Natural killer cell (primary cell): Measurements from ENCODE around the gene AJAP1. TPM values are rescaled to one million over a fixed set of nuclear protein-coding genes. Genes with fewer than 3 reads are reported as not detected.

Source experiments
- ATAC-seq, 3 donors: fragments of 150-1000 bp in 2 of 3; fragments of 200-7000 bp in 1 of 3; cut with Tn5 transposase; 1 replicate in 1 of 3; 2 replicates in 2 of 3; pipeline ENCODE4 v1.10.0; 2021; ENCODE audit warnings: mild to moderate bottlenecking in 2 of 3, moderate library complexity in 2 of 3
- DNase-seq, 2 donors: peaks; one replicate each; pipeline versions ENCODE4 v3.0.0 to v3.0.0-alpha.2; 2013 to 2021; ENCODE audit warnings: mixed read lengths in 1 of 2
- H3K27ac ChIP-seq: one replicate; pipeline ENCODE4 v1.5.1; 2013; ENCODE audit warnings: mild to moderate bottlenecking, low read length
- H3K27me3 ChIP-seq: one replicate; pipeline ENCODE4 v1.6.1; 2013; ENCODE audit warnings: low read length; ENCODE audit not compliant: control insufficient read depth, insufficient read depth
- H3K36me3 ChIP-seq: one replicate; pipeline ENCODE4 v1.6.1; 2013; ENCODE audit warnings: low read length; ENCODE audit not compliant: control insufficient read depth, insufficient read depth
- H3K4me1 ChIP-seq: one replicate; pipeline ENCODE4 v1.6.1; 2013; ENCODE audit warnings: low read length; ENCODE audit not compliant: control insufficient read depth, insufficient read depth
- H3K4me3 ChIP-seq: one replicate; pipeline ENCODE4 v1.5.1; 2013; ENCODE audit warnings: low read length
- H3K9me3 ChIP-seq: one replicate; pipeline ENCODE4 v1.6.1; 2013; ENCODE audit warnings: low read length; ENCODE audit not compliant: control insufficient read depth, insufficient read depth
- H3K27ac Mint-ChIP-seq, 2 donors: one replicate each; pipeline ENCODE4 v1.8.0; 2022; ENCODE audit warnings: mild to moderate bottlenecking in 2 of 2, mixed read lengths in 2 of 2, moderate library complexity in 1 of 2
- H3K27me3 Mint-ChIP-seq, 2 donors: one replicate each; pipeline ENCODE4 v1.8.0; 2022; ENCODE audit warnings: low read depth in 2 of 2, mixed read lengths in 2 of 2
- H3K36me3 Mint-ChIP-seq: one replicate; pipeline ENCODE4 v1.8.0; 2022; ENCODE audit warnings: mixed read lengths
- H3K4me1 Mint-ChIP-seq, 2 donors: one replicate each; pipeline ENCODE4 v1.8.0; 2022; ENCODE audit warnings: mixed read lengths in 2 of 2
- H3K4me3 Mint-ChIP-seq: one replicate; pipeline ENCODE4 v1.8.0; 2022; ENCODE audit warnings: mild to moderate bottlenecking, moderate library complexity, mixed read lengths
- H3K9me3 Mint-ChIP-seq, 2 donors: one replicate each; pipeline ENCODE4 v1.8.0; 2022; ENCODE audit warnings: mixed read lengths in 2 of 2
- CTCF ChIP-seq: fragments of 200-600 bp; IDR thresholded peaks from one replicate; pipeline ENCODE4 v1.8.0; 2022; ENCODE audit warnings: antibody characterized with exemption
- WGBS: methylation state at CpG from one replicate; pipeline ENCODE4 v1.1.7; 2013; ENCODE audit warnings: missing lambda C conversion rate; ENCODE audit not compliant: insufficient coverage; 5-methylcytosine and 5-hydroxymethylcytosine counted together
- intact Hi-C: fragments of 100-400 bp; cut with micrococcal nuclease; formaldehyde crosslinking; loops from one replicate; pipeline ENCODE4 v1.14.2; 2022
- total RNA-seq, 4 donors: library from RNA; stranded (reverse); fragments of 120-200 nt in 1 of 4; gene quantifications; one replicate each; pipeline versions ENCODE4 v1.2.3 to v1.2.4, GENCODE V29; 2013 to 2022

The AJAP1 gene
- total RNA-seq, 3 donors from 2014 or later (not counting 1 experiment from before 2014, with no cell fraction given), result not detected

- H3K4me1 ChIP-seq, result no peaks in the 10 kb centered on the region
- DNase-seq, result no peak
- no peaks in the 10 kb centered on the region for H3K9me3 ChIP-seq
- Mint-ChIP-seq H3K4me1 (no peaks in the 10 kb centered on the region), H3K4me3 (no peak overlapping the region), H3K9me3 (peaks cover 0 to 2% of the 10 kb centered on the region in 2 donors), H3K27me3 (no peaks in the 10 kb centered on the region), H3K27ac (no peak overlapping the region), H3K36me3 (no peaks in the 10 kb centered on the region)
- no peak for TF ChIP-seq CTCF
- no peaks in the 10 kb centered on the region for H3K27me3 ChIP-seq
- 85% methylated on average over 7 of the region's 7 CpGs for WGBS
- no peaks in the 10 kb centered on the region for H3K36me3 ChIP-seq
- intact Hi-C loops, result no loop called here
- H3K4me3 ChIP-seq, result no peak overlapping the region
- ATAC-seq, result no peak
- no peak overlapping the region for H3K27ac ChIP-seq
Measured at GRCh38 chr1:4762146-4762545, 107.7 kb downstream of the AJAP1 start.

- H3K9me3 Mint-ChIP-seq, result no peaks in the 10 kb centered on the region
- no peaks in the 10 kb centered on the region for H3K36me3 Mint-ChIP-seq
- no peaks in the 10 kb centered on the region for H3K4me1 Mint-ChIP-seq
- ATAC-seq (no peak), DNase-seq (no peak)
- Histone ChIP-seq H3K9me3 (no peaks in the 10 kb centered on the region), H3K27ac (no peak overlapping the region), H3K4me1 (no peaks in the 10 kb centered on the region), H3K4me3 (no peak overlapping the region), H3K27me3 (no peaks in the 10 kb centered on the region), H3K36me3 (no peaks in the 10 kb centered on the region)
- intact Hi-C loops, result no loop called here
- TF ChIP-seq CTCF, result no peak
- H3K27ac Mint-ChIP-seq, result no peak overlapping the region
- WGBS, result 94% methylated on average over 4 of the region's 4 CpGs
- no peak overlapping the region for H3K4me3 Mint-ChIP-seq
- H3K27me3 Mint-ChIP-seq, result no peaks in the 10 kb centered on the region
Measured at GRCh38 chr1:4767308-4767707, 112.9 kb downstream of the AJAP1 start.

GRCh38 chr1:4768553-4768952, 114.1 kb downstream of the AJAP1 start:
- Mint-ChIP-seq H3K4me1 (no peaks in the 10 kb centered on the region), H3K4me3 (no peak overlapping the region), H3K9me3 (no peaks in the 10 kb centered on the region), H3K27ac (no peak overlapping the region), H3K27me3 (no peaks in the 10 kb centered on the region), H3K36me3 (no peaks in the 10 kb centered on the region)
- Histone ChIP-seq H3K4me1 (no peaks in the 10 kb centered on the region), H3K36me3 (no peaks in the 10 kb centered on the region), H3K4me3 (no peak overlapping the region), H3K27me3 (no peaks in the 10 kb centered on the region), H3K9me3 (no peaks in the 10 kb centered on the region), H3K27ac (no peak overlapping the region)
- intact Hi-C loops, result no loop called here
- no peak for TF ChIP-seq CTCF
- DNase-seq, result no peak
- ATAC-seq, result no peak
- WGBS, result 80% methylated on average over 6 of the region's 6 CpGs

GRCh38 chr1:4769516-4770280, 115.3 kb downstream of the AJAP1 start:
- H3K27ac ChIP-seq, result no peak overlapping the region
- DNase-seq, result no peak
- no peak overlapping the region for H3K4me3 ChIP-seq
- no peaks in the 10 kb centered on the region for H3K9me3 ChIP-seq
- Mint-ChIP-seq H3K4me1 (no peaks in the 10 kb centered on the region), H3K27ac (no peak overlapping the region), H3K9me3 (no peaks in the 10 kb centered on the region), H3K27me3 (no peaks in the 10 kb centered on the region), H3K36me3 (no peaks in the 10 kb centered on the region), H3K4me3 (no peak overlapping the region)
- ATAC-seq, result no peak
- no peaks in the 10 kb centered on the region for H3K27me3 ChIP-seq
- WGBS, result 84% methylated on average over 18 of the region's 18 CpGs
- H3K4me1 ChIP-seq, result no peaks in the 10 kb centered on the region
- intact Hi-C loops, result no loop called here
- TF ChIP-seq CTCF, result no peak
- H3K36me3 ChIP-seq, result no peaks in the 10 kb centered on the region
